Gastrocnemius medialis (tissue), 4 donors: ENCODE measurements around the gene SERINC5.

ENCODE experiments used
- CTCF ChIP-seq, 5 experiments: fragments of 450-650 bp in 3 of 5; fragments of 200-600 bp in 2 of 5; sonication (generic) in 2 of 5; IDR thresholded peaks in 4 of 5; conservative IDR thresholded peaks in 1 of 5; 1 replicate in 4 of 5; 2 replicates in 1 of 5; pipeline ENCODE4 v1.5.1; 2016 to 2019; ENCODE audit warnings: antibody characterized with exemption in 5 of 5, mild to moderate bottlenecking in 3 of 5, moderate library complexity in 3 of 5
- POLR2A ChIP-seq, 2 donors: fragments of 450-650 bp; IDR thresholded peaks; one replicate each; pipeline ENCODE4 v1.6.1; 2017; ENCODE audit warnings: antibody characterized with exemption in 2 of 2, mild to moderate bottlenecking in 2 of 2, moderate library complexity in 2 of 2

GRCh38 chr5:80153586-80154126 is 102.2 kb downstream of the SERINC5 start:
- TF ChIP-seq CTCF (IDR thresholded peaks at IDR 0.05 in 4 of 5, conservative IDR thresholded peaks at IDR 0.05 in 1 of 5) (no peak), POLR2A (IDR thresholded peaks at IDR 0.05) (no peak)
